ENCODE results near the gene ZNF253.

DNA sequence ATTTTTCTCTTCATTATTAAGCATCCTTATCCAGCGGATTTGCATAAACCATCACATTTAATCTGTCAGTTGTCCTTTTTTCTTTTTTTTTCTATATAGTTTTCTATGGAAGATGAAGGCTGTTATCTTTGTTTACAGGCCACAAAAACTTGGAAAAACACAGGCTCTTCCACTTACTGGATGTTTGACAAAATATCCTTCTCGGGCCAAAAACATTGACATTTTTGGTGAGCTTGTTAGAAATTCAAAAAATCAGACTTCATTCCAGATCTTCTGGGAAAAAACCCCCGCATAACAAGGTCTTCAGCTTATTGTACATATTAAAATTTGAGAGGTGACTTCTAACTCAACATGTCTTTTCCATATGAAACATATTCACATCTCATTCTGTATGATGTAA is 48.9 kb downstream of the ZNF253 start:
- TF ChIP-seq RAD21 (IDR thresholded peaks at IDR 0.05; ENCODE audit: low read depth) (no peak), POLR2AphosphoS5 (IDR thresholded peaks at IDR 0.05; ENCODE audit: low read depth, low read length) (no peak), EZH2 (IDR thresholded peaks at IDR 0.05) (no peak), EGR1 (IDR thresholded peaks at IDR 0.05; ENCODE audit: low read depth) (no peak), CEBPB (IDR thresholded peaks at IDR 0.05; ENCODE audit: low read depth) (no peak), POLR2A (IDR thresholded peaks at IDR 0.05; ENCODE audit: borderline replicate concordance, extremely low read depth, insufficient read depth, insufficient read length) (no peak), SIN3A (IDR thresholded peaks at IDR 0.05; ENCODE audit: low read depth) (no peak), ZNF274 (IDR thresholded peaks at IDR 0.05; ENCODE audit: low read depth, low read length) (no peak)
- TF ChIP-seq, protein P1, sequence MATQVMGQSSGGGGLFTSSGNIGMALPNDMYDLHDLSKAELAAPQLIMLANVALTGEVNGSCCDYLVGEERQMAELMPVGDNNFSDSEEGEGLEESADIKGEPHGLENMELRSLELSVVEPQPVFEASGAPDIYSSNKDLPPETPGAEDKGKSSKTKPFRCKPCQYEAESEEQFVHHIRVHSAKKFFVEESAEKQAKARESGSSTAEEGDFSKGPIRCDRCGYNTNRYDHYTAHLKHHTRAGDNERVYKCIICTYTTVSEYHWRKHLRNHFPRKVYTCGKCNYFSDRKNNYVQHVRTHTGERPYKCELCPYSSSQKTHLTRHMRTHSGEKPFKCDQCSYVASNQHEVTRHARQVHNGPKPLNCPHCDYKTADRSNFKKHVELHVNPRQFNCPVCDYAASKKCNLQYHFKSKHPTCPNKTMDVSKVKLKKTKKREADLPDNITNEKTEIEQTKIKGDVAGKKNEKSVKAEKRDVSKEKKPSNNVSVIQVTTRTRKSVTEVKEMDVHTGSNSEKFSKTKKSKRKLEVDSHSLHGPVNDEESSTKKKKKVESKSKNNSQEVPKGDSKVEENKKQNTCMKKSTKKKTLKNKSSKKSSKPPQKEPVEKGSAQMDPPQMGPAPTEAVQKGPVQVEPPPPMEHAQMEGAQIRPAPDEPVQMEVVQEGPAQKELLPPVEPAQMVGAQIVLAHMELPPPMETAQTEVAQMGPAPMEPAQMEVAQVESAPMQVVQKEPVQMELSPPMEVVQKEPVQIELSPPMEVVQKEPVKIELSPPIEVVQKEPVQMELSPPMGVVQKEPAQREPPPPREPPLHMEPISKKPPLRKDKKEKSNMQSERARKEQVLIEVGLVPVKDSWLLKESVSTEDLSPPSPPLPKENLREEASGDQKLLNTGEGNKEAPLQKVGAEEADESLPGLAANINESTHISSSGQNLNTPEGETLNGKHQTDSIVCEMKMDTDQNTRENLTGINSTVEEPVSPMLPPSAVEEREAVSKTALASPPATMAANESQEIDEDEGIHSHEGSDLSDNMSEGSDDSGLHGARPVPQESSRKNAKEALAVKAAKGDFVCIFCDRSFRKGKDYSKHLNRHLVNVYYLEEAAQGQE (IDR thresholded peaks at IDR 0.05; ENCODE audit: low read depth): no peak
- TF ChIP-seq, protein P2, sequence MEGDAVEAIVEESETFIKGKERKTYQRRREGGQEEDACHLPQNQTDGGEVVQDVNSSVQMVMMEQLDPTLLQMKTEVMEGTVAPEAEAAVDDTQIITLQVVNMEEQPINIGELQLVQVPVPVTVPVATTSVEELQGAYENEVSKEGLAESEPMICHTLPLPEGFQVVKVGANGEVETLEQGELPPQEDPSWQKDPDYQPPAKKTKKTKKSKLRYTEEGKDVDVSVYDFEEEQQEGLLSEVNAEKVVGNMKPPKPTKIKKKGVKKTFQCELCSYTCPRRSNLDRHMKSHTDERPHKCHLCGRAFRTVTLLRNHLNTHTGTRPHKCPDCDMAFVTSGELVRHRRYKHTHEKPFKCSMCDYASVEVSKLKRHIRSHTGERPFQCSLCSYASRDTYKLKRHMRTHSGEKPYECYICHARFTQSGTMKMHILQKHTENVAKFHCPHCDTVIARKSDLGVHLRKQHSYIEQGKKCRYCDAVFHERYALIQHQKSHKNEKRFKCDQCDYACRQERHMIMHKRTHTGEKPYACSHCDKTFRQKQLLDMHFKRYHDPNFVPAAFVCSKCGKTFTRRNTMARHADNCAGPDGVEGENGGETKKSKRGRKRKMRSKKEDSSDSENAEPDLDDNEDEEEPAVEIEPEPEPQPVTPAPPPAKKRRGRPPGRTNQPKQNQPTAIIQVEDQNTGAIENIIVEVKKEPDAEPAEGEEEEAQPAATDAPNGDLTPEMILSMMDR (IDR thresholded peaks at IDR 0.05 in 2 of 3, conservative IDR thresholded peaks at IDR 0.05 in 1 of 3; ENCODE audit: borderline replicate concordance in 1 of 3, insufficient read depth in 1 of 3, low read depth in 2 of 3, low read length in 2 of 3): no peak
- TF ChIP-seq, protein P3, sequence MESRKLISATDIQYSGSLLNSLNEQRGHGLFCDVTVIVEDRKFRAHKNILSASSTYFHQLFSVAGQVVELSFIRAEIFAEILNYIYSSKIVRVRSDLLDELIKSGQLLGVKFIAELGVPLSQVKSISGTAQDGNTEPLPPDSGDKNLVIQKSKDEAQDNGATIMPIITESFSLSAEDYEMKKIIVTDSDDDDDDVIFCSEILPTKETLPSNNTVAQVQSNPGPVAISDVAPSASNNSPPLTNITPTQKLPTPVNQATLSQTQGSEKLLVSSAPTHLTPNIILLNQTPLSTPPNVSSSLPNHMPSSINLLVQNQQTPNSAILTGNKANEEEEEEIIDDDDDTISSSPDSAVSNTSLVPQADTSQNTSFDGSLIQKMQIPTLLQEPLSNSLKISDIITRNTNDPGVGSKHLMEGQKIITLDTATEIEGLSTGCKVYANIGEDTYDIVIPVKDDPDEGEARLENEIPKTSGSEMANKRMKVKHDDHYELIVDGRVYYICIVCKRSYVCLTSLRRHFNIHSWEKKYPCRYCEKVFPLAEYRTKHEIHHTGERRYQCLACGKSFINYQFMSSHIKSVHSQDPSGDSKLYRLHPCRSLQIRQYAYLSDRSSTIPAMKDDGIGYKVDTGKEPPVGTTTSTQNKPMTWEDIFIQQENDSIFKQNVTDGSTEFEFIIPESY (IDR thresholded peaks at IDR 0.05; ENCODE audit: extremely low read depth, insufficient replicate concordance, low read length): no peak
- TF ChIP-seq, protein P4, sequence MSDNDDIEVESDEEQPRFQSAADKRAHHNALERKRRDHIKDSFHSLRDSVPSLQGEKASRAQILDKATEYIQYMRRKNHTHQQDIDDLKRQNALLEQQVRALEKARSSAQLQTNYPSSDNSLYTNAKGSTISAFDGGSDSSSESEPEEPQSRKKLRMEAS (IDR thresholded peaks at IDR 0.05): no peak

All from HCT116 (cell line).